DND-41 (cell line): Measurements from ENCODE around the gene RYR3.
"Not testable (repeated sequence)": the region's sequence is repeated elsewhere in the genome, so short reads cannot be mapped to it uniquely, and the experiment has no call there.

Source experiments
- ATAC-seq: fragments of 200-7000 bp; cut with Tn5 transposase; 3 replicates; pipeline ENCODE4 v1.9.1; 2021; ENCODE audit warnings: low read depth; ENCODE audit not compliant: insufficient read depth
- DNase-seq: peaks from one replicate; pipeline ENCODE4 v3.0.0-alpha.2; 2020
- H2AFZ ChIP-seq: 2 replicates; pipeline ENCODE4 v1.6.0; 2012; ENCODE audit warnings: low read depth, low read length
- H3K27ac ChIP-seq: 2 replicates; pipeline ENCODE4 v1.5.1; 2012; ENCODE audit warnings: low read length, inconsistent platforms
- H3K27me3 ChIP-seq: fragments of 200-600 bp; sonication (generic); 2 replicates; pipeline ENCODE4 v1.6.0; 2012; ENCODE audit warnings: low read length, mild to moderate bottlenecking, inconsistent platforms; ENCODE audit not compliant: insufficient read depth, poor library complexity
- H3K36me3 ChIP-seq: 2 replicates; pipeline ENCODE4 v1.5.1; 2012; ENCODE audit warnings: low read length, inconsistent platforms; ENCODE audit not compliant: insufficient read depth
- H3K4me1 ChIP-seq: 2 replicates; pipeline ENCODE4 v1.5.1; 2012; ENCODE audit warnings: mild to moderate bottlenecking, low read length; ENCODE audit not compliant: insufficient read depth
- H3K4me2 ChIP-seq: 2 replicates; pipeline ENCODE4 v1.6.0; 2012; ENCODE audit warnings: mild to moderate bottlenecking, moderate library complexity, low read length, inconsistent platforms; ENCODE audit not compliant: insufficient read depth
- H3K4me3 ChIP-seq, 2 experiments: fragments of 200-600 bp in 1 of 2; shearing (Covaris generic) in 1 of 2; 2 replicates each; pipeline ENCODE4 v1.5.1; 2012 to 2016; ENCODE audit warnings: inconsistent platforms in 2 of 2, low read length in 2 of 2, mild to moderate bottlenecking in 2 of 2, low read depth in 1 of 2, moderate library complexity in 1 of 2
- H3K79me2 ChIP-seq: 2 replicates; pipeline ENCODE4 v1.6.0; 2012; ENCODE audit warnings: low read length, inconsistent platforms; ENCODE audit not compliant: insufficient read depth
- H3K9ac ChIP-seq: 2 replicates; pipeline ENCODE4 v1.6.0; 2012; ENCODE audit warnings: low read depth, mild to moderate bottlenecking, inconsistent platforms, low read length, moderate library complexity
- H3K9me3 ChIP-seq: 2 replicates; pipeline ENCODE4 v1.5.1; 2012; ENCODE audit warnings: low read length, moderate library complexity, mild to moderate bottlenecking, inconsistent platforms; ENCODE audit not compliant: insufficient read depth, severe bottlenecking
- H4K20me1 ChIP-seq: 2 replicates; pipeline ENCODE4 v1.6.0; 2012; ENCODE audit warnings: low read length; ENCODE audit not compliant: insufficient read depth
- CTCF ChIP-seq: IDR thresholded peaks from 2 replicates; pipeline ENCODE4 v1.5.1; 2012; ENCODE audit warnings: borderline replicate concordance, low read length, moderate library complexity, mild to moderate bottlenecking; ENCODE audit not compliant: poor library complexity, severe bottlenecking; ENCODE audit errors: extremely low read depth
- EZH2 ChIP-seq: IDR thresholded peaks from 3 replicates; pipeline ENCODE4 v1.6.1; 2012; ENCODE audit warnings: borderline replicate concordance, low read depth, mild to moderate bottlenecking, moderate library complexity, low read length, inconsistent platforms; ENCODE audit not compliant: severe bottlenecking

RYR3 gene

GRCh38 chr15:33586786-33587697, 276.3 kb downstream of the RYR3 start:
- Histone ChIP-seq H3K79me2 (no peaks in the 10 kb centered on the region), H3K9ac (no peak overlapping the region), H4K20me1 (no peaks in the 10 kb centered on the region), H3K9me3 (no peaks in the 10 kb centered on the region), H2AFZ (no peak overlapping the region), H3K4me3 (no peak overlapping the region), H3K27me3 (no peaks in the 10 kb centered on the region), H3K36me3 (no peaks in the 10 kb centered on the region), H3K27ac (no peak overlapping the region), H3K4me2 (no peak overlapping the region), H3K4me1 (no peaks in the 10 kb centered on the region)
- no peak for TF ChIP-seq EZH2
- no peak for TF ChIP-seq CTCF
- DNase-seq (no peak), ATAC-seq (no peak)

- TF ChIP-seq CTCF (no peak), EZH2 (no peak)
- no peak overlapping the region for H3K27ac ChIP-seq
- H2AFZ ChIP-seq: no peak overlapping the region
- no peak overlapping the region for H3K4me3 ChIP-seq
- no peaks in the 10 kb centered on the region for H4K20me1 ChIP-seq
- no peaks in the 10 kb centered on the region for H3K36me3 ChIP-seq
- DNase-seq: no peak
- H3K9me3 ChIP-seq: no peaks in the 10 kb centered on the region
- no peak for ATAC-seq
- H3K4me1 ChIP-seq: no peaks in the 10 kb centered on the region
- no peaks in the 10 kb centered on the region for H3K79me2 ChIP-seq
- H3K27me3 ChIP-seq: no peaks in the 10 kb centered on the region
- H3K9ac ChIP-seq: no peak overlapping the region
- H3K4me2 ChIP-seq: no peak overlapping the region
Observed at GRCh38 chr15:33587773-33588172, 277.0 kb downstream of the RYR3 start.

- Histone ChIP-seq H3K4me2 (no peak overlapping the region), H3K36me3 (no peaks in the 10 kb centered on the region), H3K9me3 (no peaks in the 10 kb centered on the region), H3K4me1 (no peaks in the 10 kb centered on the region), H2AFZ (no peak overlapping the region), H3K79me2 (no peaks in the 10 kb centered on the region), H3K27ac (no peak overlapping the region), H3K9ac (no peak overlapping the region), H3K27me3 (no peaks in the 10 kb centered on the region), H3K4me3 (no peak overlapping the region), H4K20me1 (no peaks in the 10 kb centered on the region)
- no peak for TF ChIP-seq CTCF
- no peak for TF ChIP-seq EZH2
- no peak for DNase-seq
- no peak for ATAC-seq
Observed at GRCh38 chr15:33592864-33593263, 282.1 kb downstream of the RYR3 start.

- H3K36me3 ChIP-seq, H3K9me3 ChIP-seq, DNase-seq, H3K9ac ChIP-seq, H3K4me1 ChIP-seq, H3K4me3 ChIP-seq, H3K27ac ChIP-seq, H3K27me3 ChIP-seq, ATAC-seq, H3K4me2 ChIP-seq, H2AFZ ChIP-seq, H3K79me2 ChIP-seq, H4K20me1 ChIP-seq: not testable (repeated sequence)
Observed at GRCh38 chr15:33598382-33598781, 287.6 kb downstream of the RYR3 start.
